Measurements from ENCODE around the gene ADGRG7. TPM values are rescaled to one million over a fixed set of nuclear protein-coding genes. Genes with fewer than 3 reads are reported as not detected.
"Not testable (repeated sequence)": the region's sequence is repeated elsewhere in the genome, so short reads cannot be mapped to it uniquely, and the experiment has no call there.

The ADGRG7 gene
- total RNA-seq, 6 experiments from 2014 or later, result 1.9 to 27.2 (median 21.8) TPM

GRCh38 chr3:100581650-100582049 lies 27.8 kb upstream of the ADGRG7 start:
- 50% methylated on average over 1 of the region's 1 CpG for WGBS (ENCODE audit: insufficient coverage, low coverage, low lambda C conversion rate, missing lambda C conversion rate)
- Histone ChIP-seq H3K36me3 (no peaks in the 10 kb centered on the region), H3K9me3 (no peaks in the 10 kb centered on the region), H3K4me1 (peaks cover 0 to 6% (median 0%) of the 10 kb centered on the region in 4 donors), H3K27ac (no peak overlapping the region), H3K4me3 (no peak overlapping the region), H3K27me3 (no peaks in the 10 kb centered on the region)
- no peak for TF ChIP-seq CTCF (IDR thresholded peaks at IDR 0.05)
- TF ChIP-seq POLR2A (IDR thresholded peaks at IDR 0.05), result no peak
- no peak for ATAC-seq
- no peak for DNase-seq
- intact Hi-C loops (cut with DNase I), result loop anchor here in 1 of 2 donors (10.0 kb wide), 1 partner anchor 117 kb away; no protein-coding TSS in a partner anchor

- DNase-seq, result not testable (repeated sequence)
Measured at GRCh38 chr3:100582157-100582556, 27.2 kb upstream of the ADGRG7 start.

GRCh38 chr3:100584101-100584660 lies 25.2 kb upstream of the ADGRG7 start:
- ATAC-seq, result no peak
- no peak for DNase-seq
- Histone ChIP-seq H3K4me3 (no peak overlapping the region), H3K36me3 (no peaks in the 10 kb centered on the region), H3K27ac (peak overlapping the region in 1 of 3 donors; percentile 11), H3K4me1 (no peaks in the 10 kb centered on the region), H3K9me3 (no peaks in the 10 kb centered on the region), H3K27me3 (no peaks in the 10 kb centered on the region)
- no peak for TF ChIP-seq CTCF (IDR thresholded peaks at IDR 0.05)
- TF ChIP-seq POLR2A (IDR thresholded peaks at IDR 0.05), result no peak
- intact Hi-C loops (cut with DNase I), result loop anchor here in 1 of 2 donors (10.0 kb wide), 1 partner anchor 119 kb away; no protein-coding TSS in a partner anchor
- 88% methylated on average over 3 of the region's 3 CpGs for WGBS (ENCODE audit: insufficient coverage, low coverage, low lambda C conversion rate, missing lambda C conversion rate)

More at GRCh38 chr3:100582157-100582556, 27.2 kb upstream of the ADGRG7 start:
- 96% methylated on average over 5 of the region's 10 CpGs for WGBS (ENCODE audit: insufficient coverage, low coverage, low lambda C conversion rate, missing lambda C conversion rate)
- H3K4me3 ChIP-seq, H3K36me3 ChIP-seq, H3K27ac ChIP-seq, ATAC-seq, H3K27me3 ChIP-seq, H3K9me3 ChIP-seq, H3K4me1 ChIP-seq: not testable (repeated sequence)
- intact Hi-C loops (cut with DNase I), result loop anchor here in 1 of 2 donors (10.0 kb wide), 1 partner anchor 117 kb away; no protein-coding TSS in a partner anchor

- DNase-seq (no peak), ATAC-seq (no peak)
- Histone ChIP-seq H3K4me3 (no peak overlapping the region), H3K36me3 (no peaks in the 10 kb centered on the region), H3K27ac (no peak overlapping the region), H3K4me1 (peaks cover 0 to 8% (median 0%) of the 10 kb centered on the region in 4 donors), H3K27me3 (no peaks in the 10 kb centered on the region), H3K9me3 (no peaks in the 10 kb centered on the region)
- 93% methylated on average over 2 of the region's 3 CpGs for WGBS (ENCODE audit: insufficient coverage, low coverage, low lambda C conversion rate, missing lambda C conversion rate)
- TF ChIP-seq POLR2A (IDR thresholded peaks at IDR 0.05) (no peak), CTCF (IDR thresholded peaks at IDR 0.05) (no peak)
- intact Hi-C loops (cut with DNase I), result loop anchor here in 1 of 2 donors (10.0 kb wide), 1 partner anchor 122 kb away; no protein-coding TSS in a partner anchor
Measured at GRCh38 chr3:100586832-100587231, 22.6 kb upstream of the ADGRG7 start.

GRCh38 chr3:100588251-100588650 lies 21.1 kb upstream of the ADGRG7 start:
- TF ChIP-seq POLR2A (IDR thresholded peaks at IDR 0.05) (no peak), CTCF (IDR thresholded peaks at IDR 0.05) (no peak)
- ATAC-seq (no peak), DNase-seq (no peak)
- H3K9me3 ChIP-seq, result no peaks in the 10 kb centered on the region
- no peaks in the 10 kb centered on the region for H3K36me3 ChIP-seq
- H3K4me3 ChIP-seq, result no peak overlapping the region
- no peak overlapping the region for H3K27ac ChIP-seq
- H3K27me3 ChIP-seq, result no peaks in the 10 kb centered on the region
- WGBS (ENCODE audit: insufficient coverage, low coverage, low lambda C conversion rate, missing lambda C conversion rate), result 85% methylated on average over 1 of the region's 1 CpG
- H3K4me1 ChIP-seq, result peaks cover 0 to 8% (median 0%) of the 10 kb centered on the region in 4 donors
- intact Hi-C loops (cut with DNase I), result loop anchor here in 1 of 2 donors (10.0 kb wide), 1 partner anchor 123 kb away; no protein-coding TSS in a partner anchor
